ENCODE data around the gene KIAA1217.
A peak's percentile ranks its signal among the peaks of the same experiment; 100 is the strongest.

The KIAA1217 gene

GRCh38 chr10:24446739-24447138 lies 237.8 kb downstream of the KIAA1217 start:
- H3K4me3 ChIP-seq (ENCODE audit: low read depth, low read length), result no peak overlapping the region
- in situ Hi-C loops (cut with HindIII; ENCODE audit: low sequenced_read_pairs), result no loop called here
- TF ChIP-seq CTCF (IDR thresholded peaks at IDR 0.05; ENCODE audit: low read depth, low read length), result no peak
- peak; percentile 96 for DNase-seq (ENCODE audit: low read depth, low spot score)

GRCh38 chr10:24448351-24448999 lies 239.5 kb downstream of the KIAA1217 start:
- in situ Hi-C loops (cut with HindIII; ENCODE audit: low sequenced_read_pairs), result no loop called here
- DNase-seq (ENCODE audit: low read depth, low spot score), result peak; percentile 55
- TF ChIP-seq CTCF (IDR thresholded peaks at IDR 0.05; ENCODE audit: low read depth, low read length), result no peak
- no peak overlapping the region for H3K4me3 ChIP-seq (ENCODE audit: low read depth, low read length)

- DNase-seq (ENCODE audit: low read depth, low spot score), result peak; percentile 71
- in situ Hi-C loops (cut with HindIII; ENCODE audit: low sequenced_read_pairs), result no loop called here
- no peak for TF ChIP-seq CTCF (IDR thresholded peaks at IDR 0.05; ENCODE audit: low read depth, low read length)
- peak overlapping the region; percentile 27 for H3K4me3 ChIP-seq (ENCODE audit: low read depth, low read length)
Observed at GRCh38 chr10:24449321-24449740, 240.4 kb downstream of the KIAA1217 start.

GRCh38 chr10:24449769-24450310 lies 240.9 kb downstream of the KIAA1217 start:
- in situ Hi-C loops (cut with HindIII; ENCODE audit: low sequenced_read_pairs), result no loop called here
- no peak for TF ChIP-seq CTCF (IDR thresholded peaks at IDR 0.05; ENCODE audit: low read depth, low read length)
- DNase-seq (ENCODE audit: low read depth, low spot score), result no peak
- H3K4me3 ChIP-seq (ENCODE audit: low read depth, low read length), result peak overlapping the region; percentile 27

- no peak for TF ChIP-seq CTCF (IDR thresholded peaks at IDR 0.05; ENCODE audit: low read depth, low read length)
- no peak for DNase-seq (ENCODE audit: low read depth, low spot score)
- no peak overlapping the region for H3K4me3 ChIP-seq (ENCODE audit: low read depth, low read length)
- in situ Hi-C loops (cut with HindIII; ENCODE audit: low sequenced_read_pairs), result no loop called here
Observed at GRCh38 chr10:24451325-24451820, 242.4 kb downstream of the KIAA1217 start.

- TF ChIP-seq CTCF (IDR thresholded peaks at IDR 0.05; ENCODE audit: low read depth, low read length), result no peak
- DNase-seq (ENCODE audit: low read depth, low spot score), result no peak
- no peak overlapping the region for H3K4me3 ChIP-seq (ENCODE audit: low read depth, low read length)
- in situ Hi-C loops (cut with HindIII; ENCODE audit: low sequenced_read_pairs), result no loop called here
Observed at GRCh38 chr10:24452030-24452429, 243.1 kb downstream of the KIAA1217 start.

All from astrocyte of the spinal cord (primary cell).